Gastroesophageal sphincter (tissue), 4 donors: ENCODE data around the gene TRMT44. TPM values are rescaled to one million over a fixed set of nuclear protein-coding genes. Genes with fewer than 3 reads are reported as not detected.
A peak's percentile ranks its signal among the peaks of the same experiment; 100 is the strongest.

ENCODE experiments used
- ATAC-seq: fragments of 150-250 bp; one replicate; pipeline ENCODE4 v1.9.1; 2016; ENCODE audit warnings: mild to moderate bottlenecking, moderate library complexity
- H3K27ac ChIP-seq, 4 donors: fragments of 200-600 bp; sonication (generic) in 3 of 4; 1 replicate in 3 of 4; 2 replicates in 1 of 4; pipeline ENCODE4 v1.5.1; 2016 to 2019
- H3K27me3 ChIP-seq: fragments of 200-600 bp; sonication (generic); one replicate; pipeline ENCODE4 v1.5.1; 2019
- H3K36me3 ChIP-seq, 2 donors: fragments of 200-600 bp; sonication (generic); one replicate each; pipeline ENCODE4 v1.5.1; 2019; ENCODE audit warnings: control low read depth in 1 of 2
- H3K4me1 ChIP-seq, 3 donors: fragments of 200-600 bp; sonication (generic); 1 replicate in 2 of 3; 2 replicates in 1 of 3; pipeline ENCODE4 v1.5.1; 2016 to 2019; ENCODE audit warnings: control low read depth in 2 of 3
- H3K4me3 ChIP-seq, 2 donors: fragments of 200-600 bp; sonication (generic); one replicate each; pipeline ENCODE4 v1.5.1; 2019; ENCODE audit warnings: mild to moderate bottlenecking in 1 of 2, moderate library complexity in 1 of 2
- H3K9me3 ChIP-seq, 3 donors: fragments of 200-600 bp; sonication (generic); one replicate each; pipeline ENCODE4 v1.5.1; 2017 to 2019; ENCODE audit warnings: control low read depth in 2 of 3
- EP300 ChIP-seq: sonication (generic); formaldehyde crosslinking; IDR thresholded peaks from one replicate; pipeline ENCODE4 v1.6.1; 2017; ENCODE audit warnings: antibody characterized with exemption, mild to moderate bottlenecking
- POLR2A ChIP-seq, 2 donors: fragments of 450-650 bp; IDR thresholded peaks; one replicate each; pipeline ENCODE4 v1.6.1; 2017; ENCODE audit warnings: antibody characterized with exemption in 2 of 2, mild to moderate bottlenecking in 2 of 2, moderate library complexity in 1 of 2
- POLR2AphosphoS5 ChIP-seq: sonication (generic); formaldehyde crosslinking; IDR thresholded peaks from one replicate; pipeline ENCODE4 v1.6.1; 2017; ENCODE audit warnings: antibody characterized with exemption
- WGBS, 2 donors: methylation state at CpG; one replicate each; pipeline ENCODE4 v1.1.5; 2018; ENCODE audit warnings: low coverage in 1 of 2; 5-methylcytosine and 5-hydroxymethylcytosine counted together
- total RNA-seq, 4 donors: library from RNA; depleted of rRNA; stranded (reverse); fragments of >200 nt; gene quantifications; one replicate each; pipeline ENCODE4 v1.1.0, GENCODE V29; 2016
- TF ChIP-seq, protein P1 (sequence below), 4 experiments: fragments of 200-600 bp in 2 of 4; fragments of 450-650 bp in 2 of 4; sonication (generic) in 1 of 4; IDR thresholded peaks; one replicate each; pipeline ENCODE4 v1.5.1; 2017 to 2019; ENCODE audit warnings: antibody characterized with exemption in 4 of 4, mild to moderate bottlenecking in 2 of 4, moderate library complexity in 2 of 4

TRMT44 gene
- total RNA-seq, 4 donors from 2014 or later: 12.0 to 27.9 (median 20.9) TPM

DNA sequence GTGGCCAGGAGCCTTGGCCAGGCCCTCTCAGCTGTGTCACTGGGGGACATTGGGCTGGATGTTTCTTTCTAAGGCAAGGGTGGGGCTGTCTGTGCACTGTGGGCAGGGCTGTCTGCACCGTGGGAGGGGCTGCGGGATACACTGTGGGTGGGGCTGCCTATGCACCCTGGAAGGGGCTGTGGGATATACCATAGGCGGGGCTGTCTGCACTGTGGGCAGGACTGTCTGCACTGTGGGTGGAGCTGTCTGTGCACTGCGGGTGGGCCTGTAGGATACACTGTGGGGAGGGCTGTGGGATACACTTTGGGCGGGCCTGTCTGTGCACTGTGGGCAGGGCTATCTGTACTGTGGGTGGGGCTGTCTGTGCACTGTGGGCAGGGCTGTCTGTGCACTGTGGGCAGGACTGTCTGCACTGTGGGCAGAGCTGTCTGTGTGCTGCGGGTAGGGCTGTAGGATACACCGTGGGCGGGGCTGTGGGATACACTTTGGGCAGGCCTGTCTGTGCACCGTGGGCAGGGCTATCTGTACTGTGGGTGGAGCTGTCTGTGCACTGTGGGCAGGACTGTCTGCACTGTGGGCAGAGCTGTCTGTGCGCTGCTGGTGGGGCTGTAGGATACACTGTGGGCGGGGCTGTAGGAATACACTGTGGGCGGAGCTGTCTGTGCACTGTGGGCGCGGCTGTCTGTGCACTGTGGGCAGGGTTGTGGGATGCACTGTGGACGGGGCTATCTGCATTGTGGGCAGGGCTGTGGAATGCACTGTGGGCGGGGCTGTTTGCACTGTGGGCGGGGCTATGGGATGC is 31.1 kb upstream of the TRMT44 start:
- TF ChIP-seq EP300: no peak
- no peak for TF ChIP-seq POLR2AphosphoS5
- TF ChIP-seq, protein P1, sequence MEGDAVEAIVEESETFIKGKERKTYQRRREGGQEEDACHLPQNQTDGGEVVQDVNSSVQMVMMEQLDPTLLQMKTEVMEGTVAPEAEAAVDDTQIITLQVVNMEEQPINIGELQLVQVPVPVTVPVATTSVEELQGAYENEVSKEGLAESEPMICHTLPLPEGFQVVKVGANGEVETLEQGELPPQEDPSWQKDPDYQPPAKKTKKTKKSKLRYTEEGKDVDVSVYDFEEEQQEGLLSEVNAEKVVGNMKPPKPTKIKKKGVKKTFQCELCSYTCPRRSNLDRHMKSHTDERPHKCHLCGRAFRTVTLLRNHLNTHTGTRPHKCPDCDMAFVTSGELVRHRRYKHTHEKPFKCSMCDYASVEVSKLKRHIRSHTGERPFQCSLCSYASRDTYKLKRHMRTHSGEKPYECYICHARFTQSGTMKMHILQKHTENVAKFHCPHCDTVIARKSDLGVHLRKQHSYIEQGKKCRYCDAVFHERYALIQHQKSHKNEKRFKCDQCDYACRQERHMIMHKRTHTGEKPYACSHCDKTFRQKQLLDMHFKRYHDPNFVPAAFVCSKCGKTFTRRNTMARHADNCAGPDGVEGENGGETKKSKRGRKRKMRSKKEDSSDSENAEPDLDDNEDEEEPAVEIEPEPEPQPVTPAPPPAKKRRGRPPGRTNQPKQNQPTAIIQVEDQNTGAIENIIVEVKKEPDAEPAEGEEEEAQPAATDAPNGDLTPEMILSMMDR (IDR thresholded peaks at IDR 0.05): no peak
- TF ChIP-seq POLR2A (IDR thresholded peaks at IDR 0.05): no peak
- Histone ChIP-seq H3K27ac (peak overlapping the region in 2 of 4 donors; percentile 14 to 28), H3K36me3 (peaks cover 0 to 91% of the 10 kb centered on the region in 2 donors), H3K9me3 (no peaks in the 10 kb centered on the region), H3K4me1 (peaks cover 0 to 44% (median 14%) of the 10 kb centered on the region in 3 donors), H3K27me3 (no peaks in the 10 kb centered on the region), H3K4me3 (no peak overlapping the region)
- 83% methylated on average over 3 of the region's 17 CpGs; no CpG with 5 or more reads in 1 of the 2 donors for WGBS, 2 donors
- ATAC-seq: peak; percentile 68

DNA sequence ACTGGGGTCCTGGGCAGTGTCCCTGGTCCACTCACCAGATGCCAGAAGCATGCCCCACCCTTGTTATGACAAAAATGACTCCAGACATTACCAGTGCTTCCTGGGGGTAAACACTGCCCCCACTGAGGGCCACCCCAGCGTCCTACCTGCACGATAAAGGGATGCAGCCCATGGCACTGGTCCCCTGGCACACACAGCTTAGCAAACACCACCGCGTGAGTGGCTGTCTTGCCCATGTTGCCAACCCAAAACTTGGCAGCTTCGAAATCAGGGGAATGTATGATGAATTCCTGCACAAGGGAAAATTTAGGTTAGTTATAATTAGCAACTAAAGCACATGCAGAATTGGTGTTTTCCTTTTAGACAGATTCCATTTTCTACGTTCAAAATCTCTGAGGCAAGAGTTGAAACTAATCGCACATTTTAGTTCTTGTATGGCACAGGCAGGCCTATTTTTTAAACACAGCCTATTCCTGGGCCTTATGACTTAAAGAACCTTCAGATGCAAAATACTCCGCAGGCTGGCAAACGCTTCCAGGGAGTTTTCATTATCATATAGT is 30.4 kb upstream of the TRMT44 start:
- peaks cover 0 to 40% (median 14%) of the 10 kb centered on the region in 3 donors for H3K4me1 ChIP-seq
- 58 to 63% methylated on average over 2 to 8 of the region's 9 CpGs for WGBS, 2 donors
- H3K4me3 ChIP-seq: no peak overlapping the region
- H3K27ac ChIP-seq: peak overlapping the region in 3 of 4 donors; percentile 28 to 64 (median 56)
- ATAC-seq: no peak
- H3K9me3 ChIP-seq: no peaks in the 10 kb centered on the region
- no peaks in the 10 kb centered on the region for H3K27me3 ChIP-seq
- TF ChIP-seq POLR2A (IDR thresholded peaks at IDR 0.05) (no peak), EP300 (no peak), POLR2AphosphoS5 (no peak)
- TF ChIP-seq, protein P1 (IDR thresholded peaks at IDR 0.05): no peak
- peaks cover 0 to 91% of the 10 kb centered on the region in 2 donors for H3K36me3 ChIP-seq

DNA sequence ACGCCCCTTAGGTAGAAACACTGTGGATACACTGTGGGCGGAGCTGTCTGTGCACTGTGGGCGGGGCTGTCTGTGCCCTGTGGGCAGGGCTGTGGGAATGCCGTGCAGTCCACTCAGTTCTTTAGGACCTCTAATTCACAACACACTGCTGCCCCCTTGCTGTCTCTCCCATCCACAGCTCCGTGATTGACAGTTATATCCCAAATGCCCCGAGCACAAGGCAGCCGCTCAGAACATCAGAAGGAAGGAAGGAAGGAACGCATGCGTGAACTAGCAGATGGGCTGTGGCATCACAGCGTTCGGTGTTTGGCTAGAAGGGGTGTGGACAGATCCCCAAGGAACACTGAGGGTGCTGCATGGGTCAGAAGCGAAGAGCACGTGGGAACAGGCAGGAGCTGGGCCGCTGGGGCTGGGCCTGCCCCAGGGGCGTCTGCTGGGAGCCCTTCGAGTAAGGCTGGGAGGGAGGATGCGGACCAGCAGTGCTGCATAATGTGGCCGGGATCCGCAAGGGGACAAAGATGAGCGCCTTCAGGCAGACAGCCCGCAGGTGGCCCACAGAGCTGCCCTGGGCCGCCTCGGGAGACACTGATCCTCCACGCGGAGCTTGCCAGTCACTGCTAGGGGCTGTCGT is 29.8 kb upstream of the TRMT44 start:
- Histone ChIP-seq H3K9me3 (no peaks in the 10 kb centered on the region), H3K27ac (peak overlapping the region in 3 of 4 donors; percentile 28 to 64 (median 56)), H3K4me1 (peaks cover 0 to 34% (median 14%) of the 10 kb centered on the region in 3 donors), H3K4me3 (no peak overlapping the region), H3K36me3 (peaks cover 0 to 91% of the 10 kb centered on the region in 2 donors), H3K27me3 (no peaks in the 10 kb centered on the region)
- WGBS, 2 donors: 20 to 57% methylated on average over 1 to 14 of the region's 26 CpGs
- TF ChIP-seq, protein P1 (IDR thresholded peaks at IDR 0.05): peak in 3 of 4 experiments; percentile 22 to 47 (median 47)
- no peak for TF ChIP-seq POLR2AphosphoS5
- peak; percentile 60 for ATAC-seq

DNA sequence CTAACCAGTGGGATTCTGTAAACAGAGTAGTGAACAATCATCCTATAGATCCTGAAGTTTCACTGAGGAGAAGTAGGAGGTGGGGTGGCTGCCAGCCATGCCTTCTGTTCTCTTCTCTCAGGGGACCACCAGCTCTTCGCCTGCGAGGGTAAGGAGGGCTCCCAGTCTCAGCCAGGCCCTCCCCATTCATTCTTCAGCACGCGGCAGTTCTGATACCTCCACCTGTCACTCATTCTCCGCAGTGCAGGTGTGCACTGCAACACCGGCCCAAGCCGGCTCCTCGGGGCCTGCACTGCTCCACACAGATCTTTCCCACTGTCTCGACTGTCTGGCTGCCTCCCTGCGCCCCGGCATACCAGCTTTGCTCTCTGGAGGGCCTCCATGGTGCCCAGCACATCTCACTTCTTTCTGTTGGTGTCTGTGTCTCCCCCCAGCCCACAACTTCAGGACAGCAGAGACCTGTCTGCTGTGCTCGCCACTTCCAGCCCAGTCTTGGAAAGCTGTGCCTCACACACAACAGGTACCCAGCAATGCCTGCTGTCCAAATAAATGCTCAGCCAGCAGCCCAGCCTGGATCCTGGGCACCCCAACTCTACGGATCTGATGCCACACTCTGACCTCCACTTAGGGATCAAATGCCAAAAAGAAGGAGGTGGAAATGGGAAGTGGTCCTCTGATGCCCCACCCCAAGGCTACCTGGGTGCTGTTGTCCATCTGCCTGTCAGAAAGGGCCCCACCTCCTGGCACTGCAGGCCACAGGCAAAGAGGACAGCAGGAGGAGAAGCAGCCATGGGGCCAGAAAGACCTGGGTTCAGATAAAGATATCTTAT is 29.0 kb upstream of the TRMT44 start:
- peak overlapping the region in 2 of 4 donors; percentile 56 to 64 for H3K27ac ChIP-seq
- WGBS, 2 donors: 78 to 84% methylated on average over 5 to 7 of the region's 13 CpGs
- ATAC-seq: no peak

More for the DNA sequence above, 29.0 kb upstream of the TRMT44 start:
- H3K9me3 ChIP-seq: no peaks in the 10 kb centered on the region
- no peaks in the 10 kb centered on the region for H3K27me3 ChIP-seq
- H3K4me1 ChIP-seq: peaks cover 0 to 35% (median 14%) of the 10 kb centered on the region in 3 donors
- peaks cover 0 to 93% of the 10 kb centered on the region in 2 donors for H3K36me3 ChIP-seq
- no peak overlapping the region for H3K4me3 ChIP-seq
- TF ChIP-seq EP300 (no peak), POLR2A (IDR thresholded peaks at IDR 0.05) (no peak), POLR2AphosphoS5 (no peak)
- TF ChIP-seq, protein P1 (IDR thresholded peaks at IDR 0.05): no peak
